HG02798 (cell line): ENCODE data around the gene PPARA.
A peak's percentile ranks its signal among the peaks of the same experiment; 100 is the strongest.

Experiments used
- ATAC-seq: cut with Tn5 transposase; IDR thresholded peaks from one replicate; pipeline ENCODE4 v1.9.1; 2021; ENCODE audit warnings: mild to moderate bottlenecking; ENCODE audit not compliant: unreplicated experiment, poor library complexity

The PPARA gene

DNA sequence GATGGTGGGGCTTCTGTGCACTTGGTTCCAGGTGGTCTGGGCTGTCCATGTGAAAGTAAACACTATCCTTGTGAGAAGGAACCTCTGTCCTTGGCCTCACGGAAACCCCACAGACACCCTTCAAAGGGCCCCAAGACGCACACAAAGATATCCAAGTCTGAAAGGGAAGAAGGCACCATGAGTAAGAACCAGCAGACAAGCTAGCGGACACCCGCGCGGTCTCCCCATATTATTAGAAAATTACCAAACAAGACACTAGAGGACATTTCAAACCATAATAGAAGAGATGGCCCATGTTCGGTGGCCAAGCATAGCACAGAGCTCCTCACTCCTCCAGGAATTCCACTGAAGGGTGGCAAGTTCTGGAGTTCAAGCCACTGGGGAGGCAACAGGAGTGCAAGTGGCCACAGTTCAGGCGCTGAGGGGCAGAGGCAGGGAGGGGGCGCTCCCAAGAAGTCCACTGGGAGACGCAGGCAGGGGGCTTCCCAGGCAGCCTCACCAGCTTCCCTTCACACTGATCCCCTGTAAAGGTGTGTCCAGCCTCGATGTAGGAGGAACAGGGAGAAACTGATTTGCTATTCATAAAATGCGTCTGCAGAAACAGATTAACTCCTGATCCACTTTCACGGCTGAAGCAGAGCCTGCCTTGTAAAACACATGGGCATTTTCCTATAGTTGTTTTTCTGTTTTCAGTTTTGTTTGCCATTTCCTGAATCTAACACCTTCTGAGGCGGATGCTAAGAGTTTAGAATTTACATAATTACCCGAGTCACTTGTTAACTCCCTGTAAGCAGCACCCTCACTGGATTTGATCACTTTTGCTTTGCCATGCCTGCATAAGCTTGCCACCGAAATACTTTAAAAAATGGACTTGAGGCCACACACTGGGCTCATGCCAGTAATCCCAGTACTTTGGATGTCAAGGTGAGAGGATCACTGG is 9.1 kb upstream of the PPARA start:
- ATAC-seq = no peak

DNA sequence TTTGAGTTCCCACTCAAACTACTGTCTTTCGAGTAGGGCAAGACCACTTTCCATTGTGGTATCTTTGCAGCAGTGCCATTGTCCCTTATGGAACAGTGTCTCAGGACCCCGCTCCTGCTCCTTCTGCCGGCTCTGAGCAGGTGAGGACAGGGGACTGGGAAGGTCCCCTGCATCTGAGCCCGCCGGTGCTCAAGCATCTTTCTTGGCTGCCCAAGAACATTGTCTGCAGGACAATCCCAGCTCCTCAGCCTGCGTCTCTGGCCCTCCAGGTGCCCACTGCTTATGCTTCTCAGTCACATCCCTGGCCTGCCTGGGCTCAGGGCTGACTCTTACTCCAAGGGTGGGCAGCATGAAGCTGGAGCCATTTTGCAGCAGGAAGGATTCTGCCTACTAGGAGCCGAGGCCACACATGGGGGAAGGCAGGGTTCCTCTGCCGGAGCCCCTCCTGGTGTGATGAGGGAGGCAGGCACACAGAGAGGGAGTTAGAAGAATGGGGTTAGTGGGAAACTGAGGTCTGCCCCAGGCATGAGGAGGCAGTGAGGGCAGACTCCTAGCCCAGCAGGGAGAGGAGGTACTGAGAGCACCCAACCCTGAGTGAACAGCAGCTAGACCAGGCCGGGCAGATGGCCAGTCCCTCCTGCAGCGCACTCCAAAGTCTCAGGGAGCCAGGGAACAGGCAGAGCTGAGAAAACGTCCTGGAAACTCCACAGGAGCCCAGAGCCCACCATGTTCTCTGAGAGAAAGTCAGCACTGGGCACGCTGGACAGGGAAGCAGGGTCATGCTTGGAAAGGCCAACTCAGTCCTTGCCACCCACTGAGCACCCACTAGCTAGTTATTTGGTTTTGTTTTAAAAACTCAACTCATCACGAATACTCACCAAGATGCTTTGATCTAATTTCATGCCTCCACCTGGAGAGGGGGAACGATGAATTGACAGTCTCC is 7.5 kb upstream of the PPARA start:
- ATAC-seq = no peak

DNA sequence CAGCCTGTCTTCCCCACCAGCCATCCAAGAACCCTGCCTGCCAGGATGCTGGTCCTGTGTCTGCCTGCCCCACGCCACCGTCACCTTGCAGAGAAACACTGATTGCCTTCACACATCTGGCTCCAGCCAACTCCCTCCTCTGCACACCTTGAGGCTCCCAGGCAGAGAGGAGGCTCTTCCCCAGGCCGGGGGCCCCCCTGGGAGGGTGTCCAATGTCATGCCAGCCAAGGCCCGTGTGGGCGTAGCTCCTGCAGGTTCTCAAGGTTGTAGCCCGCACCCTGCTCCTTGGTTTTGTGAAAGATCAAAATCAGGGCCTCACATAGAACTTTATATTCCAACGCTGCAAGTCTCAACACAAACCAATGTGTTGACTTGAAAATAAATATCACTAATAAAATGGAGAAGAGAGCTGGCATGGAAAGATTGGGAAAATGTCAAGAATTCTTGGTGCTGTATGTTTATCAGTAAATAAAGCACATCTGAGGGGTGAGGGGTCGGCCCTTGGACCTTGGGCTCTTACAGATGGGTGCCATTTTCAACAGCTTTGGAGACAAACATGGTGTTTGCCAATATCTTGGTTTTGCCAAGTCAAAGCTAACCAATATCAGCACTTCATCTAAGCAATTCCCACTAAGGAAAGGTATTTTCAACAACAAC is 6.7 kb upstream of the PPARA start:
- ATAC-seq = no peak

DNA sequence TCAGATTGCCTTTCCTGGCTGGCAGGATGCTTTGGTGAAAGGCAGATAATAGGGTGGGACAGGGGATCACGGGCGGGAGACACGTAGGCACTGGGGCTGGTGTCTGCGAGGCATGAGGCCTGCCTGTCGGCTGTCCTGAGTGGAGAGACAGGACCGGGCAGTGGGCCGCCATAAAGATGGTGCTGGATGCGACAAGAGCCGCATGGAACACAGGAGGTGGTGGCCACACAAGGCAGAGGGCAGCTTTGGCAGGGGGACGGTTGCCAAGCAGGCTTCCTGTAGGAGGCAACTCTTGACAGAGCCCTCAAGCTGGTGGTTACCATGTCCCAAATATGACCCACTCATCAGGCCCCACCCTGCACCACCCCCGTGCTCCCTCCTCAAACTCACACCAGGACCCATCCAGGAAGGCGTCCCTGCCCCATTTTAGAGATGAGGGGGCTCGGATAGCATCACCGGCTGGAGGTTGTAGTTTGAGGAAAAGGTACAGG is 4.9 kb upstream of the PPARA start:
- ATAC-seq = no peak

DNA sequence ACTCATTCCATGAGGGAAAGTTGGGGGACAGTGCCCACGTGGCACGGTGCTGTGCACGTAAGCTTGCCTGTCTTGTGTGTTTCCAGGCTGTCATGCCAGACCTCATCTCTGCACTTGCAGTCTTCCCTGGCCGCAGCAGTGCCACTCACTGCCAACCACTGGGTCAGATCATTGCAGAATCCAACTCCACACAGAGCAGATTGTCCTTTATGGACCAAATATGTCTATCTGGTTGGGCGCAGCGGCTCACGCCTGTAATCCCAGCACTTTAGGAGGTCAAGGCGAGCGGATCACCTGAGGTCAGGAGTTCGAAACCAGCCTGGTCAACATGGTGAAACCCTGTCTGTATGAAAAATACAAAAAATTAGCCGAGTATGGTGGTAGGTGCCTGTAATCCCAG is 4.4 kb upstream of the PPARA start:
- ATAC-seq = no peak

DNA sequence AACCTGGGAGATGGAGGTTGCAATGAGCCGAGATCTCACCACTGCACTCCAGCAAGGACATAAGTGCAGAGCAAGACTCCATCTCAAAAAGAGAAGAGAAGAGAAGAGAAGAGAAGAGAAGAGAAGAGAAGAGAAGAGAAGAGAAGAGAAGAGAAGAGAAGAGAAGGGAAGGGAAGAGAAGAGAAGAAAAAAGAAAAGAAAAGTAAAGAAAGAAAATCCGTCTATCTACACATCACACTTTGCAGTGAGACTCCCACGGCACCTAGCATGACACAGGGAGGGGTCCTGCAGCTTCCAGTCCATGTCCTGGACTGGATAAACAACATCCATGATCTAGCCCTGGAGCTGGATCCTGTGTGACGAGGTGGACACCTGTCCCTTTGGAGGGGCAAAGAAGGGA is 4.0 kb upstream of the PPARA start:
- no peak for ATAC-seq

DNA sequence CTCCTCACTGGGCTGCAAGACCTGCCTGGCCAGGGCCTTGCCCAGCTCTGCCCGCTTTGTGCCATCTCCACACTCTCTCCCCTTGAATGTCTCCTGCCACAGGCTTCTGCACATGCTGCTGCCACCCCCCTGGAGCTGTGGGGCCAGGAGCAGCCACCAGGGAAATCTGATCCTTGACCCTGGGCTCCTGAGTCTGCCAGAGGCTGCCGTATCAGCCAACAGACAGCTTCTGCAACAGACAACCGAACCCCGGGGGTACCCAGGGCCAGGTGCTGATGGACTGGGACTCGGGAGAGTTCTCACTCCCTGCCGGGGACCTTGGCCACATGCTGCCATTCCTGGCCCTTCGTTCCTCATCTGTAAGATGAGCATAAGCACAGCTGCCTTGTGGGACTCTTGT is 3.3 kb upstream of the PPARA start:
- ATAC-seq = no peak

DNA sequence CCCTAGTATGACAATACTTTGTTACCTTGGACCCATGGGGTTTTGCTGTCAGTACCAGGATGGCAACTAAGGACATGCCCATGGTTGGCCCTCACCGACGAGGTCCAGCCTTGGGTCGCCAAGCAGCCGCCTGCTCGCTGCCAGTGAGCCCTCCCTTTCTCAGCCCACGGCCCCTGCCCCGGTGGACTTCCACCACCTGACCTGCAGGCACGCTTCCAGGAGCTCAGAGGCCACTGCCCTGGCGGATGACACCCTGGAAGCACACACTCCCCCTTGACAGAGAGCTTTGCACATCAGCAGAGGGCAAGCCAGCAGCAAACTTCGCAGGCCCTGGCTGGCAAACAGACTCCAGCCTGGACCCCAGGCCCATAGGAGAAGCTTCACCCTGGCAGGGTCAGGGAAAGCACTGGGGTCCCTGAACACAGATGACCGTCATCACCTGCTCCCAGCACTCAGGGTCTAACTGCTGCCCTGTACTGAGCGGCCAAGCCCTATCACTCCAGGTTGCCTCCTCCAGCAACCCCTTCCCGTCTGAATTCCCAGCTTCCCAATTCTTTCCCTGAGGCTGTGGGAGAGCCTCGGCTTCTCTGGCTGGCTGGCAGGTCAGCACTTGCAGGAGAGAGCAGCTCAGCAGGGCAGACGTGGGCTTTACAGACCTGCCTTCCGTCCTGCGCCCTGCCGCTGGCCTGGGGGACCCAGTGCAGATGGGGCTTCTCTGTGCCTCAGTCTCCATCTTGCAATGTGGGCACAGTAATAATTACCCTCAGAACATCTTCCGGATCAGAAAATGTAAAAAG is 2.7 kb upstream of the PPARA start:
- no peak for ATAC-seq

DNA sequence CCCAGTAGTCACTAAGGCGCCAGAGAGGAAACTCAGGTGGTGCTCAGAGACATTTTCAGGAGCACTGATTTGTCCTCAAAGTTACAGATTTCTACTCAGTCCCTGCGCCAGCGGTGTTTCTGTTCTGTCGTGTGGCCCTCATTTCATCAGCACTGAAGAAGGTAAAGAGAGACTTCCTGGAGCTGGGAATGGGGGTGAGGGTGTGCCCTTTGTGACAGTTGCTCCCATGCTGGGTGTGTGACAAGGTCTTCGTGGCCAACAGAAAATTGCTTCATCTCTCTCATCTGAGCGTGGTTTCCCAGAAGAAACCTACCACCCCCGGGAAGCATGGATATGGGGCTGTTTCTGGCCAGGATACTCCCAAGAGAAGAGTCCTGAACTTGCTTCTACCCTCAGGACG is 2.0 kb upstream of the PPARA start:
- no peak for ATAC-seq

DNA sequence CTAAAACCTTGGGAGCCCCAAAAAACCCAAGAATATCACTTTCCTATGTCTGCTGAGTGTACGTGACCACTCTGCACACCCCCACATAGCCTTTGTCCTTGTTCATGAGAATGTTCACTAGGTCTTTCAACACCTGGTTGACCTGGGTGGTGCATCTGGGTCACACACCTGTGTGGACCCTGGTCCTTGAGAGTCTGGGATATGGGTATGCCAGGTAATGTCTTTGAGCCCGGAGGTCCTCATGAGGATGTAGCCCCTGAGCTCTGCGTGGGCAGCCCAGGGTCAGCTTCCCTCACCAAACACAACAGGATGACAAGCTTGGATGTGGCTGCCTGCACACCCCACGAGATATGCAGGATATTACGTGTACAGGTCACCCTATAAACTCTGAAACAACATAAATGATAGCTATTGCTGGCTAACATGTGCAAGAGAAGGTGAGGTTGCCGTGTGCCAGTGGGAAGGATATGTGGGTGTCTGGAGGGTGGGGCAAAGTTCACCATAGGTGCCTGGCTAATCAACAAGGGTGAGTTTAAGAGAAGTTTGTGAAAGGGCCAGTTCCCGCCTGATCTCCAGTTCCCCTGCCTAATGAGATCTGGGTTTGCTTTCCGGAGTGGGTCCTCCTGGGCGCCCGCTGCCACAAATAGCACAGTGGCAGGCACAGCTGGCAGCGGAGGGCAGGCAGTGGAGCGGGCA is 1.4 kb upstream of the PPARA start:
- no peak for ATAC-seq

DNA sequence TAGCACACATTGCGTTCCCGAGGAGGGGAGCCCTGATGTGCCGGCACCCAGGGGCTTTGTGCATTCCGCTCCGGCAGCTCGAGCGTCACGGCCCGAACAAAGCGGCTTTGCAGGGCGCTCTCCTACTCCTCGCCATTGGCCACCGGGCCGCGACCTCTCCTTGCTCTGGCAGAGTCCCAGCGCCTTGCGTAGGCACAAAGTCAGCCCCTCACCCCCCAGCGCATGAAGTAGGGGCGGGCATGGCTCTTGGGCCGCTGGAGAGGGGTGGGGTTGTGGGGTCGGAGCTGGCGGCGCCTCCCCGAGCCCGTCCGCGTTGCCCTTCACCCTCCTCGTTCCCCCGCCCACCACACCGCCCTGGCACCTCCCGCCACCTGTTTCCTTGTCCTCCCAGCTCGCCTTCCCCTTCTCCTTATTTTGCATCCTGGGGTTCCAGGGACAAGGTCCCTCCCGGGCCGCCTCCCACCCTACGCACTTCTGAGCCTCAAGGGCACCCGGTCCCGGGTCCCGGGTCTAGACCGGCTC is 753 bp upstream of the PPARA start:
- no peak for ATAC-seq

DNA sequence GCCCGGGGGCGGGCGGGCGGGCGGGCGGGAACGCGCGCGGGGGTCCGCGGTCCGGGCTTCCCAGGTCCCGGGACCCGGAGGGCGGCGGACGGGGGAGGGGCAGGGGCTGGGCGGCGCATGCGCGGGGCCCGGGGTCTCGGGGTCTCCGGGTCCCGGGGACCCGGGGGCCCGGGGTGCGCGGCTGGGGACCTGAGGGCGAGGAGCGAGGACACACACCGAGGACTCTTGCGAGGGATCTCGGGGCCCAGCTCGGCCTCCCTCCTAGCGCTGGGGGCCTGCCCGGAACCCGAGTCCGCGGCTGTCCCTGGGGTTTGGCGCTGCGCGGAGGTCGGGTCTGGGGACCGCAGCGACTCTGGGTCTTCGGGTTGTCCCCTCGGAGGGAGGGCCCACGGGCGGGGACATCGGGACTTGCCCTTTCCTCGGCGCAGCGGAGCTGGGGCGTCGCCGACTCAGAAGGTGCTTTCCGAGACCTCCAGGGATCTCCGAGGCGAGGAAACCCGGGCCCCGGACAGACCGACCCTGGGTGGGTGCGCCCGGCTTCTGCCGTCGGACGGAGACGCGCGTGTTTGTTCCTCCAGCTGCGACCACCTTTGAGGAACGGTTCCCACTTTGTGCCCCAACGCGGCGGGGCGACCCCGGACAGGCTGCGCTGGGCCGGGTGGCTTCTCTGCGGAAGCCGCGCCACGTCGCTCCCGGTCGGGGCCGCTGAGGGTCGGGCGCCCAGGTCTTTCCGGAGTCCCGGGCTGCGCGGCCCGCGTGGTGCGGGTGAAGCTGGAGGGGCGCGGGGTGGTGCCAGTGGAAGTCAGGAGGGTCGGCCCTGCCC is 540 bp downstream of the PPARA start:
- ATAC-seq = peak; percentile 39

DNA sequence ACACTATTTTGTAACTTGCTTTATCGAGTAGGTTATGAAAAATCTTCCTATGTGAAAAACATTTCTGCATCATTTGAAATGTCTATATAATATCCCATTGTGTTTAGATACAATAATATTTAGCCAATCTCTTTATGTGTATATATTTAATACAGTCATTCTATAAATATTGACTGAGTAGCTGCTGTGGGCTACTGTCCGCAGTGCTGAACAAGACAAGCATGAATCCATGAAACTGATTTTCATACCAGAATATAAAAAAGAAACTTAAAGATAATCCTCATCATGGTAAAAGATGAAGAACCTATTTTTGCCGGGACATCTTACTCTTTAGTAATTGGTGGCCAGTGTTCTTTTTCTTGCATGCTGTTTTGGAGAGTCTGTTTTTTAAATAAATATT is 3.6 kb downstream of the PPARA start:
- no peak for ATAC-seq

DNA sequence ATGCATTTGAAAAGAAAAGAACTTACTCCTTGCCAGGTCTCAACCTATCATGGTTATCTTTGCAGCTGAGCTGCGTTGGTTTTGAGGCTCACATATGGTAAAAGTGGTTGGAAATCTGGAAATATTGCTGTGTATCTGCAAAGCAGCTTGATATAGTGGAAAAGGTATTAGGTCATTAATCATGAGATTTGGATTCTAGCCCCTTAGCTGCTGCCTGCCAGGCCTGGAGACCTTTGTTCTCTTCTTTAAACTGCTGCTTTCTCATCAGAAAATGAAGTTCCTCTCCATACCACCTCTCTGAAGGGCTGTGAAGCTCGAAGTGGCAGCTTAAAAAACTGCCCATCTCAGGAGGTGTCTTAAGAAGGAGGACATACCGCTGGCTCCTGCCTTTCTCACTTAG is 5.7 kb downstream of the PPARA start:
- ATAC-seq = no peak

DNA sequence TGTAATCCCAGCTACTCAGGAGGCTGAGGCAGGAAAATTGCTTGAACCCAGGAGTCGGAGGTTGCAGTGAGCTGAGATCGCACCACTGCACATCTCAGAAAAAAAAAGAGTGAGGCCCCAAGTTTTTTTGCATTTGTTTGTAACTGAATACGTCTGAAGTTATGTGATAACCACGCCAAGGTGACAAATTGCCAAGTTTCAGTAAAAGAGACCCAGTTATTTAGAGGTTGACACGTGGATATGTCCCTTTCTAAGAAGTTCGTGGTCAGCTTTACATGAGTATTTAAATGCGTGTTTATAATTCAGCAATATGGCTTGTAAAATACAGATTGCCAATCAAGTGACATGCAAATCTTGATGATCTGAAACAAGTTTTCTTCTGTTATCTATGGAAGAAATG is 8.0 kb downstream of the PPARA start:
- no peak for ATAC-seq

DNA sequence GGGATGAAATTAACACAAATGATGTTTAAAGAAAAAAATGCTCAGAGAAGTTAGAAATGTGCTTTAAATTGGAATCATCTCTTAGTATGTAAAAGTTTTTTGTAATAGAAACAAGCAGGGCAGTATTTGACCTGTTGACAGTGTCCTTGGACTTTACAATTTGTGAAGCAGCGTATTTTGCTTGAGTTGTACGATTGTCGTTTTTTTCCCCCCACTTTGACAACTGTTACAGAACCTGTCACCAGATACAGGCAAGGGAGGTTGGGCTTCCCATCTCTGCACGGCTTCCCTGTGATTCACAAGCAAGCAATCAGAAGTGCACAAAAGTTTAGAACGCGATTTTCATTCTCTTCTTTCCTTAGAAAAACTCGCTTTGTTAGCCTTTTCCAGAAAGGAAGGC is 8.9 kb downstream of the PPARA start:
- no peak for ATAC-seq

DNA sequence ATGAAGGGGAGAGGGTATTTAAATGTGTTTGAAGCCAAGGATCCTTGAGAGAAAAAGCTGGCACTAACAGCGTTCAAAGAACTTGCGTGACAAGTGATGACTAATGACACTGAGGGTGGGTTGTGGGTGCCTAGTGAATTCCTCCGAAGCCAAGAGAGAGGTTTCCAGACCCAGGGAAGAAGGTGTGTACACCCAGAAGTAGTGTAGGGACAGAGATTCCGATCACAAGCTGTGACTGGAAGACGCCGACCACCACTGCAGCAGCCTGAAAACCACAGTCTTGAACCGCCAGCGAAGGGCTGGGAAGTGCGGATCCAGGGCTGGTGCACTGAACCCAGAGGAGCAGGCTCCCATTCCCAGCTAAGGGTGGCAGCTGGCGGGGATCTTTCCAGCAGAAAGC is 9.5 kb downstream of the PPARA start:
- ATAC-seq = no peak

DNA sequence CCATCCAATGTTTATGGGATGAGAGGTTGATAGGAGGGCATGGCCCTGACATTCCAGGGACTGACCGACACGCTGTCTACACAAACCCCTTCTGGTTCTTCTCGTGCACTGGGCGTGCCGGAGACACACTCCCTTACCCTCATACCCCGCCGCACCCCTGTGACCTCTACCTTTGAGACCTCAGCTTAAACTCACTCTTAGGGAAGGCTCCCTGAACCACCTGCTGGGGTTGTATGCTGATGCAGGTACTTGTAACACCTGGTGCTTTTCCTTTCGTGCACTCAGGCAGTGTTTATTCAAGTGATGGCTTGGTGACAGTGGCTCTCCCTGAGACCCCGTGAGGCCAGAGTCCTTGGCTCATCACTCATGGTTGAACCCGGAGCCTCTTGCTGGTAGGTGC is 12.0 kb downstream of the PPARA start:
- no peak for ATAC-seq
